HG03045 (cell line): ENCODE measurements around the gene RIMBP2.

Experiments
- ATAC-seq: cut with Tn5 transposase; IDR thresholded peaks from one replicate; pipeline ENCODE4 v1.9.1; 2021; ENCODE audit warnings: mild to moderate bottlenecking, moderate library complexity; ENCODE audit not compliant: unreplicated experiment

The RIMBP2 gene

GRCh38 chr12:130639476-130640424 lies 76.3 kb downstream of the RIMBP2 start:
- no peak for ATAC-seq

GRCh38 chr12:130636370-130636769 lies 79.7 kb downstream of the RIMBP2 start:
- ATAC-seq: no peak

GRCh38 chr12:130634866-130635265 lies 81.2 kb downstream of the RIMBP2 start:
- no peak for ATAC-seq

- ATAC-seq: no peak
Measured at GRCh38 chr12:130633771-130634170, 82.3 kb downstream of the RIMBP2 start.

- ATAC-seq: no peak
Measured at GRCh38 chr12:130632642-130633041, 83.5 kb downstream of the RIMBP2 start.

GRCh38 chr12:130628304-130628703 lies 87.8 kb downstream of the RIMBP2 start:
- ATAC-seq: no peak

- no peak for ATAC-seq
Measured at GRCh38 chr12:130627175-130627574, 88.9 kb downstream of the RIMBP2 start.

GRCh38 chr12:130626601-130627000 lies 89.5 kb downstream of the RIMBP2 start:
- no peak for ATAC-seq

- no peak for ATAC-seq
Measured at GRCh38 chr12:130625201-130625600, 90.9 kb downstream of the RIMBP2 start.

- ATAC-seq: no peak
Measured at GRCh38 chr12:130622803-130623202, 93.3 kb downstream of the RIMBP2 start.

- ATAC-seq: no peak
Measured at GRCh38 chr12:130621696-130622298, 94.3 kb downstream of the RIMBP2 start.

- ATAC-seq: no peak
Measured at GRCh38 chr12:130620756-130621155, 95.3 kb downstream of the RIMBP2 start.

GRCh38 chr12:130620281-130620680 lies 95.8 kb downstream of the RIMBP2 start:
- no peak for ATAC-seq

- ATAC-seq: no peak
Measured at GRCh38 chr12:130619385-130620001, 96.6 kb downstream of the RIMBP2 start.

- no peak for ATAC-seq
Measured at GRCh38 chr12:130617219-130617618, 98.9 kb downstream of the RIMBP2 start.

- ATAC-seq: no peak
Measured at GRCh38 chr12:130615861-130616345, 100.2 kb downstream of the RIMBP2 start.

- ATAC-seq: no peak
Measured at GRCh38 chr12:130614530-130614905, 101.6 kb downstream of the RIMBP2 start.

- no peak for ATAC-seq
Measured at GRCh38 chr12:130613831-130614529, 102.1 kb downstream of the RIMBP2 start.

GRCh38 chr12:130613131-130613530 lies 103.0 kb downstream of the RIMBP2 start:
- no peak for ATAC-seq

- ATAC-seq: no peak
Measured at GRCh38 chr12:130611026-130611905, 104.8 kb downstream of the RIMBP2 start.
